Stimulated activated CD4-positive, alpha-beta T cell treated with anti-CD3 and anti-CD28 coated beads, Interleukin-4, amount 100 ng/mL, for 48 hours (primary cell): ENCODE data around the gene RAD52.
"Not testable (repeated sequence)": the region's sequence is repeated elsewhere in the genome, so short reads cannot be mapped to it uniquely, and the experiment has no call there.

ENCODE experiments used
- DNase-seq, 2 donors: peaks; one replicate each; pipeline ENCODE4 v3.0.0-alpha.2; 2020; ENCODE audit warnings: low read depth in 2 of 2

The RAD52 gene

GRCh38 chr12:967641-968040, 18.1 kb upstream of the RAD52 start:
- no peak for DNase-seq

GRCh38 chr12:966724-967123, 17.2 kb upstream of the RAD52 start:
- no peak for DNase-seq

DNA sequence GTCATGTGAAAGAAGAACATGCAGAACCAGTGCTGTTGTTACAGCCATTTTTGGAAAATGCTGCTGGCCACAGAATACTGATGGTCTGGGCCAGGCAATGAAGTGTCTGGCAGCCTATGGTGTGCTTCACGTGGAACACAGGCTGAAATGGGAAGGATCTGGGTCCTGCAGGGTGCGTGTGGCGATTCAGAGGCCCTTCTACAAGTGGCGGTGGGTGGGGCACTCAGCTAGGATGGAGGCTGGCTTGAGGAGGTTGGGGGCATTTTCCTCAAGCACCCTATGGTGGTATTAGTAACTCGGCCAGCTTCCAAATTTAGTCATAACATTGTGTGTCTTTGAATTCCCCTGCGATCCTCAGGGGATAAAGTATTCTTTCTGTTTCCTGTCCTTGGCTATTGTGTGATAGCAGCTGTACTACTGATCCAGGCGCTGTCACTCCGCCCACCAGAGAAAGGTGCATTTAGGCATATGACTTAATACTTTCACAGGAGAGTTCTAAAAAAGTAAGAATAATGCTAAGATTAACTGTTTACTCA, 9.2 kb upstream of the RAD52 start:
- no peak for DNase-seq

- no peak for DNase-seq
Observed at GRCh38 chr12:955939-956338, 6.4 kb upstream of the RAD52 start.

DNA sequence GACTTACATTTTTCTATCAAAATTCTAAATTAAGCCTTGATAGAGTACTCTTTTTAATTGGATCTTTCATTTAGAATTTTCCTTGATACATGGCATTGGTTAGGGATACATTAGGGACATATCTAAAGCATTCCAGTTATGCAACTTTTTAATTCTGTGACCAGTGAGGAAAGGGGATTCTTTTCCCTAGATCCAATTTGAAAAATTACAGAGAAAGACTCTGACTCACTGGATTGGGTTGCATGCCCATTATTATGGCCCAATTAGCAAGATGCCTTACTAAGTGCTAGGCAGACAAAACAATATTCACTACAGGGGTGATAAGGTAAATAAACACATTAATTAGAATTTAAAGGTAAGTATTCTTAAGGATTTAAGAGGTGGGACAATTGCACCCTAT, 5.2 kb upstream of the RAD52 start:
- DNase-seq = no peak

GRCh38 chr12:953776-954175, 4.3 kb upstream of the RAD52 start:
- peak in 1 of 2 donors; percentile 13 for DNase-seq

- no peak for DNase-seq
Observed at GRCh38 chr12:951176-951575, 1.7 kb upstream of the RAD52 start.

GRCh38 chr12:948238-948637, 1.3 kb downstream of the RAD52 start:
- DNase-seq = no peak

DNA sequence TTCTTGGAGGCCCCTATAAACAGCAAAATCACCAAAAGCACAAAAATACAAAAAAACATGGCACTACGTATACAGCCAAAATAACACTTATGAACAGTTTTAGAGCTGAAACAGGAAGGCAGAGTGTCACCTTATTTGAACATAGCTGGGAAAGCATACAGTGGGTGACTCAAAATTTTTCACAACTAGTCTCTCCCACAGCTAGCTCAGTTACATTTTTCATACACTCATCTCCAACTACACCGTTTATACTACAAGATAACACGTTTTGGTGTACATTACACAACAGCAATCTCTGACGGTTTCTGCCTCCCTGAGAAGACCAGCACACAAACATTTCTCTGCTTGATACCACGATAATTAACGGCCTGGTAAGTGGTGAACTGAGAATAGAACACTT, 2.9 kb downstream of the RAD52 start:
- DNase-seq = no peak

DNA sequence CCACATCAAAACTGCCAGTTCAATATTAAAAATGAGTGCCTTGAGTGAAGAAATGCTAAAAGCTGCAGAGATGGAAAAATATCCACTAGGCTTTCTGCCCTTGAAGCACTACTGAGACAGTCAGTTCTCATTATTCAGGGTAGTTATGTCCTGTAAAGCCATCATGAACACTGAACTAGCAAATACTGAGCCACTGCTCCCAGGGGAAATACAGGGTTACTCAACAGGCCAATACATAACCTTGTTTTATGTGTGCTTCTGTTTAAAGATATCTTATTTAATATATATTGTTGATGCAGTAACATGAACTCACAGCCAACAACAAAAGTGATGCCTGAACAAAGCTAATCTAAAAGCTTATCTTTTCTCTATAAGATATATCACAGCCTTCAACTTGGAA, 3.3 kb downstream of the RAD52 start:
- no peak for DNase-seq

DNA sequence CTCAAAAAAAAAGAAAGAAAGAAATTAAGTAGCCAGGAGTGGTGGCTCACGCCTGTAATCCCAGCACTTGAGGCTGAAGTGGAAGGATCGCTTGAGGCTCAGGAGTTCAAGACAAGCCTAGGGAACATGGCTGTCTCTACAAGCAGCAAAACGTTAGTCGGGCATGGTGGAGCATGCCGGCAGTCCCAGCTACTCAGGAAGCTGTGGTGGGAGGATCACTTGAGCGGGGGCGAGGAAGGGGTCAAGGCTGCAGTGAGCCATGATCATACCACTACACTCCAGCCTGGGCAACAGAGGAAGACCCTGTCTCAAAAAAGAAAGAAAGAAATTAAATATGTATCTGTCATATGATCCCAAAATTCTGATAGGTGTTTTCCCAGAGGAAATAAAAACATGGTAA, 5.3 kb downstream of the RAD52 start:
- DNase-seq = no peak

DNA sequence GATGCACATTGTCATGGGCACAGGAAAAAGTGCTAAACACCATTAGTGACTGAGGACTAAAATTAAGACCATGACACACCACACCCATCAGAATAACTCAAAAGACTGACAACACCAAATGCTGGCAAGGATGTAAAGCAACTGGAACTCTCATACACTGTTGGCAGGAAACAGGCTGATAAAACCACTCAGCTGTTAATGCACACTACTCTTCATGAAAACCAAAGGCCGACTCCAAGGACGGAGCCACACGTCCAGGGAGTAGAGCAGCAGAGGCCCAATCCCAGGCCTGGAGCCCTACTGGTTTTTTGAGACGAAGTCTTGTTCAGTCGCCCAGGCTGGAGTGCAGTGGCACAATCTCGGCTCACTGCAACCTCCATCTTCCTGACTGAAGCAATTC, 6.4 kb downstream of the RAD52 start:
- no peak for DNase-seq

DNA sequence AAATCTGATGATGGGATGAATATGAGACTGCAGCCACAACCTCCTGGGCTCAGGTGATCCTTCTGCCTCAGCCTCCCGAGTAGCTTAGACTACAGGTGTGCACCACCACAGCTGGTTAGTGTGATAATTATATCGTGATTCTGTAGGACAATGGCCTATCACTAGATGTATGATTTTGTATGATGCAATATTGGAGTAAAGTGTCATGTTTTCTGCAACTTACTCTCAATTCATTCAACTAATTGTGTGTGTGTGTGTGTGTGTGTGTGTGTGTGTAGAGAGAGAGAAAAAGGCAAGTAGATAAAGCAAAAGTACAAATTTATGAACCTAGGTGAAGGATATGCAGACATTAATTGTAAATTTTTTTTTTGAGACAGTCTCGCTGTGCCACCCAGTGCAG, 10.7 kb downstream of the RAD52 start:
- no peak for DNase-seq

DNA sequence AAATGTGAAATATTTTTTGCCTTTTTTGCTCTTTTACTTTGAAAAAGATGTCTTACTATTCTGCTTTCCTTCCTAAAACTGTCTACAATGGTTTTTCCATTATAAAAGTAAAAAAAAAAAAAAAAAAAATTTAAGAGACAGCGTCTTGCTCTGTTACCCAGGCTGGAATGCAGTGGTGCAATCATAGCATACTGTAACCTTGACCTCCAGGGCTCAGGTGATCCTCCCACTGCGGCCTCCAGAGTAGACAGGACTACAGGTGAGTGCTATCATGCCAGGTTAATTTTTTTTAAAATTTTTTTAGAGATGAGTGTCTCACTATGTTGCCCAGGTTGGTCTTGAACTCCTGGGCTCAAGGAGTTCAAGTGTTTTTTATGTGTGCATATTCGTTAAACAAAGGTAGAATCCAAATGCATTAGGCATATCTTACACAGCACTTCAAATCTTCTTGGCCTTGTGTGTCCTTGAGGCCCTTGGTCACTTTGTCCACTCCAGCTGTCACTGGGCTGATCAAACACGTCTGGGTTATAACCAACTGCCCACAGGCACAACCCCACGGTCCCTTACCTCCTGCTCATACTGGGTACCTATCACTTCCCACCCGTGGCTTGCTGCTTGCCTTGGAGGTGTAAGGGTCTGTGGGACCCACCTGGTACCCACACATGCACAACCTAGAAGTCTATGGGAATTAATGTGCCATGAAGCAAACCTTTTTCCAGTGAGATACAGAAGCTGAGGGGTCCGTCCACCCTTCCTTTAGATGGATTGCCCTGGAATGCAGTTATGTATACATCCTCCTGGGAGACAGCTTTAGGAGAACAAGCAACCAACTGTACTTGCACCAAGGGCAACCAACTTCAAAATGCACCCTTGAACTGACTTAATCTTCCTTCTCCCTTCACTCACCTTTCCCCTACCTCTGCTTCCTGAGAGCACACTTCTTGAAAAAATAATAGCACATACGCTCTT, 12.8 kb downstream of the RAD52 start:
- no peak for DNase-seq

DNA sequence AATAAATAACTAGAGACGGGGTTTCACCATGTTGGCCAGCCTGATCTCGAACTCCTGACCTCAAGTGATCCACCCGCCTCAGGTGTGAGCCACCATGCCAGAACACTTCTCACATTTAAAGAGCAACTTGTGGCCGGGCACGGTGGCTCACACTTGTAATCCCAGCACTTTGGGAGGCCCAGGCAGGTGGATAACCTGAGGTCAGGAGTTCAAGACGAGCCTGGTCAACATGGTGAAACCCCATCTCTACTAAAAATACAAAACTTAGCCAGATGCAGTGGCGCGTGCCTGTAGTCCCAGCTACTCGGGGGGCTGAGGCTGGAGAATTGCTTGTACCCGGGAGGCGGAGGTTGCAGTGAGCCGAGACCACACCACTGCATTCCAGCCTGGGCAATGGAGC, 13.6 kb downstream of the RAD52 start:
- not testable (repeated sequence) for DNase-seq

DNA sequence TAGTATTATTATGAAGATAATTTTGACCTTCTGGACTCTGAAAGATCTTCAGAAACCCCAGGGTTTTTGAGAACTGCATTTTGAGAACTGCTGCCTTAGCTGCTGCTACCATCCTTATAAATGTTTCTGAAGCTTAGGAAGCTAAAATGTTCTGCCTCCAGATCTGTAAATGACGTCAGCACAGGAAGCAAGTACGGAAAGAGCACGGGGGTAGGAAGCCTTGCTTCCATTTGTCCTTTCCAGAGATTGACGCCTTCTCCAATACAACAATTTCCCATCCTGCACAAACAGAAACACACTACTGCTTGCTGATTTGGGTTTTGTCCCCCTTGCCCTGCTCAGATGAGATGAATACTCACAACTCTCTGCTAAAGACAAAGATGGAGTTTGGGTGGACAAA, 17.9 kb downstream of the RAD52 start:
- no peak for DNase-seq

GRCh38 chr12:931060-931459, 18.4 kb downstream of the RAD52 start:
- no peak for DNase-seq

GRCh38 chr12:926641-927040, 22.9 kb downstream of the RAD52 start:
- DNase-seq = no peak

DNA sequence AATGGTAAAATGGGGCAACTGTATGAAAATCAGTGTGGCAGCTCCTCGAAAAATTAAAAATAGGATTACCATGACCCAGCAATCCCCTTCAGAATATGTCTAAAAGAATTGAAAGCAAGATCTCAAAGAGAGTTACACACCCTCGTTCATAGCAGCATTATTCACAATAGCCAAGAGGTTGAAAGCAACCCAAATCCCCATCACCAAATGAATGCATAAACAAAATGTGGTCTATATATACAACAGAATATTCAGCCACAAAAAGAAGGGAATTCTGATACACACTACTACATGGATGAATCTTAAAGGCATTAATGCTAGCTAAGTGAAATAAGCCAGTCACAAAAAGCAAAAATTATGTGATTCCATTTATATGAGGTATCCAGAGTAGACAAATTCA, 27.2 kb downstream of the RAD52 start:
- no peak for DNase-seq

GRCh38 chr12:920676-921075, 28.8 kb downstream of the RAD52 start:
- no peak for DNase-seq

DNA sequence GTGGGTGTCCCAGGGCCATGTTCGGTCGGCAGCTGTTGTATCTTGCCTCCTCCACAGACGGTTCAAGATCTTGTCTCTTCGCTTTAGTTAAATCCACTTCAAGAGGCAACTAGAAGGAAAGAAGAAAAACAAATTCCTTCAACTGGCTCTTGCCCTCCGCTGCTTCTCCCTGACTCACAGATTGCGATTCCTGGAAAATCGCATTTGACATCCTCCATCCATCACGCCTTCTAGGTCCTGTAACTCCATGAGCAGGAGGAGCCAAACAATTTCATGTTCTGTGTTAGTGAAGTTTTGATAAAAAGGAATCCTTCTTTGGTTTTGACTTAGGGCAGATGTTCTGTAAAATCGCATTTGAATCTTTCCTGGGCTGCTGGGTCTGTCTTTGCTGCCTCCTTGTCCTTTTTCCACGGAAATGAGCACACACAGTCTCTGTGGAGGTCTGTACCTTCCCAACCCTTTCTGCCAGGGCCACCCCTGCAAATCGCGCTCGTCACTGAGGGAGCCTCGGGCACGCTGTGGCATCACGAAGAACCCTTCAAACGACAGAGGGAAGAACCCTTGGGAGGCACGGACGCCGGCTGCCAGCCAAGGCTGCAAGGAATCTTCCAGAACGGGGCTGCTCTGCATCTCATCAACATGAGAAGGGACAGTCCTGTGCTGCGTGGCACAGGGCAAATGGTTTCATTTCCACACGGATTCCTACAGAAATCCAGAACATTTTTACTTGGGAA, 32.6 kb downstream of the RAD52 start:
- DNase-seq = no peak

GRCh38 chr12:916240-916639, 33.3 kb downstream of the RAD52 start:
- DNase-seq = no peak

- DNase-seq = no peak
Observed at GRCh38 chr12:915090-915489, 34.4 kb downstream of the RAD52 start.
